ENCODE results near the gene USH1C.

- TF ChIP-seq CTCF (IDR thresholded peaks at IDR 0.05) (no peak), POLR2A (IDR thresholded peaks at IDR 0.05) (no peak)
Observed at GRCh38 chr11:17554487-17554886, 10.3 kb upstream of the USH1C start.

Measured in body of pancreas (tissue), 4 donors.